Measurements from ENCODE around the gene BMP5.

The BMP5 gene

GRCh38 chr6:55705451-55706440 is 169.6 kb downstream of the BMP5 start:
- no peak for TF ChIP-seq CTCF (IDR thresholded peaks at IDR 0.05)

GRCh38 chr6:55704421-55704820 is 171.0 kb downstream of the BMP5 start:
- TF ChIP-seq CTCF (IDR thresholded peaks at IDR 0.05), result no peak

Measured in LNCAP (cell line).